GM18873 (cell line): ENCODE data around the gene BIN1.

Experiments
- ATAC-seq: cut with Tn5 transposase; IDR thresholded peaks from one replicate; pipeline ENCODE4 v1.9.1; 2021; ENCODE audit warnings: mild to moderate bottlenecking, moderate library complexity, moderate number of reproducible peaks; ENCODE audit not compliant: unreplicated experiment, low FRiP score

BIN1 gene, protein sequence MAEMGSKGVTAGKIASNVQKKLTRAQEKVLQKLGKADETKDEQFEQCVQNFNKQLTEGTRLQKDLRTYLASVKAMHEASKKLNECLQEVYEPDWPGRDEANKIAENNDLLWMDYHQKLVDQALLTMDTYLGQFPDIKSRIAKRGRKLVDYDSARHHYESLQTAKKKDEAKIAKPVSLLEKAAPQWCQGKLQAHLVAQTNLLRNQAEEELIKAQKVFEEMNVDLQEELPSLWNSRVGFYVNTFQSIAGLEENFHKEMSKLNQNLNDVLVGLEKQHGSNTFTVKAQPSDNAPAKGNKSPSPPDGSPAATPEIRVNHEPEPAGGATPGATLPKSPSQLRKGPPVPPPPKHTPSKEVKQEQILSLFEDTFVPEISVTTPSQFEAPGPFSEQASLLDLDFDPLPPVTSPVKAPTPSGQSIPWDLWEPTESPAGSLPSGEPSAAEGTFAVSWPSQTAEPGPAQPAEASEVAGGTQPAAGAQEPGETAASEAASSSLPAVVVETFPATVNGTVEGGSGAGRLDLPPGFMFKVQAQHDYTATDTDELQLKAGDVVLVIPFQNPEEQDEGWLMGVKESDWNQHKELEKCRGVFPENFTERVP

DNA sequence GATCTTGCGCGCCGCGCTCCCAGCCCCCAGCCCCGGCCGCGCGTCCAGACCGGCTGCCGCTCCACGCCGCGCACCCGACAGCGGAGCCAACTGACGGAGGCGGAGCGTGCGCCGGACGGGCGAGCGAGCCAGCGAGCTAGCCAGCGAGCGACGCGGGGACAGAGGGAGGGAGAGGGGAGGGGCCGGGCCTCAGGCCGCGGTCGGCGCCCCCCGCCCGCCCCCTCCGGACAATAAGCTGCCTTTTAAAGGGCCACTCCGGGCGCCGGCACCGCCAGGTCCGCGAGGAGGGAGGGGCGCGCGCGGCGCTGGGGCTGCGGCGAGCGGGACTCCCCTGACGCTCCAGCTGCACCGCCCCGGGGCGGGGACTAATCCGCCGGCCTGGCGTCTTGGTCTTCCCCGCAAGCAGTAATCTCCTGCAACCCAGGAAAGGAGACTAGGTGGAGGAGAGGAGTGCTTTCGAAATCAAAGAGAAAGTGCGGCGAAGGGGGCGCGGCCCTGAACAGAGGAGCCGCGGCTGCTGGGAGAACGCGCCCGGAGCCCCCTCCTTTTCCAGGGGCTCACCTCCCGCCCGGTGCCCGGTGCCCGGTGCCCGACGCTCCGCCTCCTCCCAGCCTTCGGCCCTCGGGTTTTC is at the start of gene BIN1:
Gene BIN1 (minus strand): TSS at position 164 of the 631 bp plus-strand sequence. CDS start 211 bp downstream, outside the sequence.
- ATAC-seq: peak; percentile 83

DNA sequence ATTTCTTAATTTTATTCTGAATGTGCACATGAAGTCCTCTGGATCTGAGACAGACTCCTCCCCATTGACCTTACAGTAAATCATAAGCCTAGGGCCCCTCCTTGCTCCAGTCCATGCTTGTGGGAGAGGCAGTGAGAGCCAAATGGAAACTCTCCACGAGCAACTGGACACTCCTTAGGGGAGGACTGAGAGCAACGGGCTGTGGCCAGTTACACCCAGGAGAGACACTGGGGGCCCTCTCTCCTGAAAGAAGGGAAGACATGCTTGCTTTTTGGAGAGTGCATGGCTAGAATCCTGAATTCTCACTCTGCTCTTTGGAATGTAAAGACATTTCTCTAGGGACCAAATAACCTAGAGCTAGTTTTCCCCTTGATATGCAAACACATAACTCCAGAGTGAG is 49.0 kb upstream of the BIN1 start:
- ATAC-seq: no peak

GRCh38 chr2:127155028-127155581 is 48.2 kb upstream of the BIN1 start:
- no peak for ATAC-seq

- ATAC-seq: no peak
These were observed 47.4 kb upstream of the BIN1 start for GRCh38 chr2:127154396-127154795.

DNA sequence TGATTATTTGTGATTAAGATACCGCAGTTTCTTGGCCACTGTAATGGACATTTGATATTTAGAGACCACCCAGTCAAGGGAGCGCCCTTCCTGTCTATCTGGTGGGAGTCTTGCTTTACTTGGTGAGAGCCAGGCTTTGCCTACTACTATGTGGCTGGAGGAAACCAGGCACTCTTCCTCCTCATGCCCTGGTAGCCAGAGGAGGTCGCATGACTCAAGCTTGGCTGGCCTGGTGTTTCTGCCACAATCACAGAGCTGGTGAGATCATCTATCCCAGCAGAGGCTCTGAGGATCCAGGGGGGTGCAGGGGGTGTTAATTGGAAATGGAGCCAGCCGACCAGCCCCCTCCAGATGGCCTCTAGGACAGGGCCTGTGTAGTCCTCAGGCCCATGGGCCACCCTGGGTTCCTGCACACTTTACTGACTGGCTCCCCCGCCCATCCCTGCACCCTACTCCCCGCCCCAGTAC is 46.8 kb upstream of the BIN1 start:
- no peak for ATAC-seq

DNA sequence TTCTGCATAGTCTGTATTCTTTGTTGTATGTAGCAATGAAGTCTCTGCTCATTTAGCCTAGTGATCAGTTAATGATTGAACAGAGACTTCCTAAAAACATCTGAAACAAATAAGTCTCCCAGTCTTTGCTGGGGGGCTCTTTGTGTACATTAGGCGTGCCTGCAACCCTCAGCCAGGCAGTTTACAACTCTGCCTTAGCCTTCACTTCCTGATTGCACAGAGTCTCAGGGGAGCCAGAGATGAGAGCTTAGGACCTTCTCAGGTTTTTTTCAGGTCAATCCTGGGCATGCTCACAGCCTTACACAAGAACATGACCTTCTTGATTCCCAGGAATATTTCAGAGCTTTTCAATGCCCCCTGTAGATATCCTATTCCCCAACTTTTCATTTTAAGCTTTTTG is 44.0 kb upstream of the BIN1 start:
- ATAC-seq: no peak

DNA sequence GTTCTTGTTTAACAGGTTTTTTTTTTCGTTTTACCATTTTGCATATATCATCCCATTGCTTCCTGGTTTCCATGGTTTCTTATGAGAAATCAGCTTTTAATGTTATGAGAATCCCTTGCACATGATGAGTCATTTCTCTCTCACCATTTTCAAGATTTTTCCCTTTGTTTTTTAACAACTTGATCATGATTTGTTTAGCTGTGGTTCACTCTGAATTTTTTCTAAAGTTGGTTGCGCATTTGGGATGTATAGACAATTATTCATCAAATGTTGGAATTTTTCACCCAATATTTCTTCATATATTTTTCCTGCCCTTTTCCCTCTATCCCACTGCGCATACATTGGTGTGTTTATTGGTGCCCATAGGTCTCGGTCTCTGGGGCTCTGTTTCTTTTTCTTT is 42.4 kb upstream of the BIN1 start:
- no peak for ATAC-seq

DNA sequence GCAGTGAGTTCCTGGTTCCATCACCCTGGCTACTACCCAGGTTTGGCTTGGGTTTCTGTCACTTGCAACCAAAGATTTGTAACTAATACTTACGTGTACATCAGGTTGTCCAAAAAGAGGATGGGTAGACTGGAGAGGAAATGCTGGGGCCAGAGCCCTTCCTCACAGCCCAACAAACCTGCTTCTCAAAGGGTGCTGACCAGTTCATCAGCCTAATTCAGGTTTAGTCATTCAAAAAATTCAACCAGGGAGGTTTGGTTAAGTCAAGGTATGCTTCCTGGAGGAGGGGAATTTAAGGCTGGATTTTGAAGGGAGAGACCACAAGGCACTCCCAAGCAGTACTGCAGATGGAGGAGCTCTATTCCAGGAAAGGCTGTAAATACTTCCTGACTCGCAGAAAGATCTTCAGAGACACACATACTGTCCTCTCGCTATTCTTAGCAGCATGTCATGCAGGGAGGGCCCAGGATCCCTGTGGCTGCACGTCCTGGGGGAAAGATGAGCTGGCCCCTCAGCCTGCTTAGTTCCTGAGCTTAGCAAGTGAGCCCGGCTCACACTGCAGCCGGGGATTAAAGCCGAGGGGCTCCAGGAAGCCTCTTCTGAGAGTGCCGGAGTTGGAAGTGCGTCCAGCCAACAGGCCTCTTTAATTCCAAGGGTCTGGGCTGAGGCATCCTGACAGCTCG is 40.0 kb upstream of the BIN1 start:
- ATAC-seq: no peak

GRCh38 chr2:127146071-127146725 is 39.2 kb upstream of the BIN1 start:
- no peak for ATAC-seq

DNA sequence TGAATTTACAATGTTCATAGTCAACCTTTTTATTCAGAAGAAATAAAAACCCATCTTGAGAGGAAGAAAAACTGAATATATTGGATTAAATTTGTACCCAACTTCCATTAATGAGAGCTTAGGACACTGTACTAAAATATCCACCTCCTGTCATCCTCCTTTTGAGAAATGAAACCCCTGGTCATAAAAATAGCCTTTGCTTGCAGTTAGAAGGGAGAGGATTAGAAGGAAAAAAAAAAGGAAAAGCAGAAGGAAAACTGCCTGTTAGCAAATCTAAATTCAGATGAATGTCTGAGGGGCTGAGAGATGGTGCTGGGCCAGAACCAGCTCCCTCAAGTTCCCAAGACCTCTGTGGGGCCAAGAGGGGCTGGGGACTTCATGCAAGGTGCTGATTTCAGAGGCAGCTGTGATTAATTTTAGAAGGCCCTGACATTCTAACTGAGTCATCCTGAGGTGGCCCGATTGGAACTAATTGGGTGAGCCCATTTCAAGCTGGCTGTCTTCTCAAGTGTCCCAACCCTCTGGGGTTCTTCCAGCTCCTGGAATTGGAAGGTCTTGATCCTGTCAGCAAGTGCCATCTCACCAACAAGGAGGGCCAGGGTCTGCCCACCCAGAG is 38.4 kb upstream of the BIN1 start:
- no peak for ATAC-seq

DNA sequence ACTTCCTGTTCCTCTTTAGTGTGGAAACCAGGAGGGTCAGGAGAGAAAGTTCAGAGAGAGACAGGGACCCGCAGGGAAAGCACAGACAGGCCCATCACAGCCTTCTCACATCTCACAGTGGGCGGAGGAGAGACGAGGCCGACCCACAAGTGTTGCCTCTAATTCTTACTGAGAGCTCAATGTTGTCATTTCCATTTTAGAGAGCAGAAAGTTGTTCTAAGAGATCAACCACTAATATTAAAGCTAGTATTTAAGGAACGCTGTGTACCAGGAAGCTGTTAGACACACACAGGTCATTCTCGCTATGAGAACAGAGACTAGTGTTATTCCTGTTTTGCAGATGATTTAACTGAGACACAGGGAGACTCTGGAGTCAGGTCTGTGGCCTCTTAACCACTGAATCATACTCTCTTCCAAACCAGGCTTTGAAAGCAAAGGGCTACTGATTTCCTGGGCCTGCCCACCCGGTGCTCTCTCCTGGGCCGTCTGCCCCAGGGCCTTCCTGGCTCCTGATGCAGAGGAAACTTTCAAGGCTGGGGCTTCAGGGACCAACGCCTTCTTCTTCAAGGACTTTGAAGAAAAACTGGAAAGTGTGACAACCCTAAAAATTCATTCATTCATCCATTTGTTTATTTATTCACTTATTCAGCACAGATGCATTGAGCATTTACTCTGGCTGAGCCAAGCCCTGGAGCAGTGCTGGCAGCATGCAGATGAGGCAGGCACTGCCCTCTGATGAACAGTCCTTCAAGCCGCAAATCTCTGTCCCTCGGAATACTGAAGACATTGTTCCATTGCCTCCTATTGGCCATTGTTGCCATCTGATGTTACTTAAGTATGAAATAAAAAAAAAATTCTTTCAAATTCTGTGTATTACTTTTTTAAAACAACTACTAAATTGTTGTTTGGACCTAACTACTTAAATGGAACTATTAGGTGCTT is 37.2 kb upstream of the BIN1 start:
- no peak for ATAC-seq

GRCh38 chr2:127142663-127143630 is 36.0 kb upstream of the BIN1 start:
- no peak for ATAC-seq

GRCh38 chr2:127140538-127140937 is 33.6 kb upstream of the BIN1 start:
- no peak for ATAC-seq

- ATAC-seq: no peak
These were observed 32.8 kb upstream of the BIN1 start for GRCh38 chr2:127139766-127140165.

GRCh38 chr2:127138281-127138680 is 31.3 kb upstream of the BIN1 start:
- no peak for ATAC-seq

GRCh38 chr2:127137741-127138140 is 30.8 kb upstream of the BIN1 start:
- ATAC-seq: no peak

- ATAC-seq: no peak
These were observed 30.3 kb upstream of the BIN1 start for GRCh38 chr2:127137225-127137624.
